ENCODE measurements around the gene VAV2.

Gene VAV2

GRCh38 chr9:133833388-133834025 lies 158.6 kb downstream of the VAV2 start:
- no peak for DNase-seq

- DNase-seq = no peak
Observed at GRCh38 chr9:133832877-133833276, 159.2 kb downstream of the VAV2 start.

GRCh38 chr9:133830711-133831110 lies 161.4 kb downstream of the VAV2 start:
- no peak for DNase-seq

- DNase-seq = peak in 1 of 2 donors; percentile 8
Observed at GRCh38 chr9:133830310-133830709, 161.8 kb downstream of the VAV2 start.

GRCh38 chr9:133828338-133828997 lies 163.7 kb downstream of the VAV2 start:
- no peak for DNase-seq

- no peak for DNase-seq
Observed at GRCh38 chr9:133826289-133827085, 165.6 kb downstream of the VAV2 start.

GRCh38 chr9:133825555-133826218 lies 166.4 kb downstream of the VAV2 start:
- peak; percentile 5 to 13 for DNase-seq

GRCh38 chr9:133824802-133825186 lies 167.3 kb downstream of the VAV2 start:
- no peak for DNase-seq

GRCh38 chr9:133824106-133824801 lies 167.9 kb downstream of the VAV2 start:
- DNase-seq = no peak

- DNase-seq = peak; percentile 72 to 74
Observed at GRCh38 chr9:133823189-133824105, 168.7 kb downstream of the VAV2 start.

- no peak for DNase-seq
Observed at GRCh38 chr9:133822430-133823065, 169.6 kb downstream of the VAV2 start.

GRCh38 chr9:133821601-133822429 lies 170.3 kb downstream of the VAV2 start:
- no peak for DNase-seq

- no peak for DNase-seq
Observed at GRCh38 chr9:133819923-133820322, 172.2 kb downstream of the VAV2 start.

- no peak for DNase-seq
Observed at GRCh38 chr9:133818444-133818843, 173.7 kb downstream of the VAV2 start.

- no peak for DNase-seq
Observed at GRCh38 chr9:133815781-133816180, 176.3 kb downstream of the VAV2 start.

- DNase-seq = no peak
Observed at GRCh38 chr9:133814586-133815208, 177.4 kb downstream of the VAV2 start.

- no peak for DNase-seq
Observed at GRCh38 chr9:133813749-133814585, 178.2 kb downstream of the VAV2 start.

- DNase-seq = no peak
Observed at GRCh38 chr9:133812941-133813748, 179.0 kb downstream of the VAV2 start.

Measured in inflammatory macrophage (primary cell).